ENCODE measurements around the gene CNOT1.

The CNOT1 gene

GRCh38 chr16:58535100-58535499 lies 94.5 kb downstream of the CNOT1 start:
- DNase-seq (ENCODE audit: low read depth in 1 of 2, low spot score in 1 of 2), result no peak

GRCh38 chr16:58533751-58534470 lies 95.7 kb downstream of the CNOT1 start:
- Histone ChIP-seq H3K27ac (replicated peaks) (no peak overlapping the region), H3K27me3 (ENCODE audit: insufficient read depth, poor library complexity, severe bottlenecking) (no peaks in the 10 kb centered on the region), H3K4me3 (replicated peaks; ENCODE audit: insufficient read depth, low read length) (no peak overlapping the region)
- TF ChIP-seq CTCF (IDR thresholded peaks at IDR 0.05; ENCODE audit: insufficient read depth, low read length) (no peak), REST (IDR thresholded peaks at IDR 0.05; ENCODE audit: insufficient replicate concordance, low read depth) (no peak), POLR2AphosphoS5 (IDR thresholded peaks at IDR 0.05; ENCODE audit: low read depth) (no peak), GABPA (IDR thresholded peaks at IDR 0.05; ENCODE audit: low read depth) (no peak), SPI1 (IDR thresholded peaks at IDR 0.05; ENCODE audit: borderline replicate concordance, low read depth) (no peak)
- no peak for DNase-seq (ENCODE audit: low read depth in 1 of 2, low spot score in 1 of 2)

More at GRCh38 chr16:58535100-58535499, 94.5 kb downstream of the CNOT1 start:
- TF ChIP-seq POLR2AphosphoS5 (IDR thresholded peaks at IDR 0.05; ENCODE audit: low read depth) (no peak), SPI1 (IDR thresholded peaks at IDR 0.05; ENCODE audit: borderline replicate concordance, low read depth) (no peak), CTCF (IDR thresholded peaks at IDR 0.05; ENCODE audit: insufficient read depth, low read length) (no peak), REST (IDR thresholded peaks at IDR 0.05; ENCODE audit: insufficient replicate concordance, low read depth) (no peak), GABPA (IDR thresholded peaks at IDR 0.05; ENCODE audit: low read depth) (no peak)
- Histone ChIP-seq H3K27ac (replicated peaks) (no peak overlapping the region), H3K4me3 (replicated peaks; ENCODE audit: insufficient read depth, low read length) (no peak overlapping the region), H3K27me3 (ENCODE audit: insufficient read depth, poor library complexity, severe bottlenecking) (no peaks in the 10 kb centered on the region)

- H3K27ac ChIP-seq (replicated peaks), result no peak overlapping the region
- TF ChIP-seq POLR2AphosphoS5 (IDR thresholded peaks at IDR 0.05; ENCODE audit: low read depth) (no peak), SPI1 (IDR thresholded peaks at IDR 0.05; ENCODE audit: borderline replicate concordance, low read depth) (no peak), GABPA (IDR thresholded peaks at IDR 0.05; ENCODE audit: low read depth) (no peak), REST (IDR thresholded peaks at IDR 0.05; ENCODE audit: insufficient replicate concordance, low read depth) (no peak), CTCF (IDR thresholded peaks at IDR 0.05; ENCODE audit: insufficient read depth, low read length) (no peak)
- no peak overlapping the region for H3K4me3 ChIP-seq (replicated peaks; ENCODE audit: insufficient read depth, low read length)
- no peak for DNase-seq (ENCODE audit: low read depth in 1 of 2, low spot score in 1 of 2)
- H3K27me3 ChIP-seq (ENCODE audit: insufficient read depth, poor library complexity, severe bottlenecking), result no peaks in the 10 kb centered on the region
Measured at GRCh38 chr16:58532414-58532813, 97.2 kb downstream of the CNOT1 start.
